Endothelial cell of coronary artery (primary cell): ENCODE measurements around the gene CHRNB4. TPM values are rescaled to one million over a fixed set of nuclear protein-coding genes. Genes with fewer than 3 reads are reported as not detected.

Experiments used
- total RNA-seq: library from RNA; depleted of rRNA; stranded (reverse); fragments of >200 nt; gene quantifications from 2 replicates; pipeline ENCODE4 v1.2.3, GENCODE V29; 2014

The CHRNB4 gene
- not detected in 2 replicates for total RNA-seq

DNA sequence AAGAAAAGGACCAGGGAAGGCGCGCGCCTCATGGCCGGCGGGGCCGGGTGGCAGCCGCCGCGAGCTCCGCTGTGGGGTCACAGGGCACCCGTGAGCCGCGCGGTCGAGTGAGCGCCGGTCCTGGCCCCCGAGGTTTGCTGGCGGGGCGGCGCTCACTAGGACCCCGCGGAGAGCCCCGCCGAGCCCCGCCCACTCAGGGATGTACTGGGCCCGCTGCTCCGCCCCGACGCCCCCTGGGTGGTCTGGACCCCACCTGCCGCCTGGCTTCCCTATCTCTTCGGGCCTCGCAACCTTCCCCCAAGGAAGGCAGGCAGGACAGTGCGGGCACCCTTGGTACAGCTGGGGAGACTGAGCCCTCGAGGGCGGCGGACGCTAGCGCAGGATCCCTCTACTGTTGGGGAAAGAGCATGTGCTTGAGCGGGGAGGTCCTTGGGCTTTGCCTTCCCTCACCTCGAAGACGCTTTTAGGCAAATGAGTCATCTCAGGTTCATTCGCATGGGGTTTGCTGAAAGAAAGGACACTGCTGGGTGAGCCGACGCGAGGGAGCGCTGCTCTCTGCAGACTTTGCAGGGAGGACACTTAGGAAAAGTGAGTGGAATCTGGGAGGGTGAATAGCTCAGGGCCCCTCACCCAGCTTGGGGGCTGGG lies at the start of gene CHRNB4:
TSS of gene CHRNB4 (minus strand) at position 109 of the 647 bp plus-strand sequence. CDS start at position 32, 77 bp downstream.

DNA sequence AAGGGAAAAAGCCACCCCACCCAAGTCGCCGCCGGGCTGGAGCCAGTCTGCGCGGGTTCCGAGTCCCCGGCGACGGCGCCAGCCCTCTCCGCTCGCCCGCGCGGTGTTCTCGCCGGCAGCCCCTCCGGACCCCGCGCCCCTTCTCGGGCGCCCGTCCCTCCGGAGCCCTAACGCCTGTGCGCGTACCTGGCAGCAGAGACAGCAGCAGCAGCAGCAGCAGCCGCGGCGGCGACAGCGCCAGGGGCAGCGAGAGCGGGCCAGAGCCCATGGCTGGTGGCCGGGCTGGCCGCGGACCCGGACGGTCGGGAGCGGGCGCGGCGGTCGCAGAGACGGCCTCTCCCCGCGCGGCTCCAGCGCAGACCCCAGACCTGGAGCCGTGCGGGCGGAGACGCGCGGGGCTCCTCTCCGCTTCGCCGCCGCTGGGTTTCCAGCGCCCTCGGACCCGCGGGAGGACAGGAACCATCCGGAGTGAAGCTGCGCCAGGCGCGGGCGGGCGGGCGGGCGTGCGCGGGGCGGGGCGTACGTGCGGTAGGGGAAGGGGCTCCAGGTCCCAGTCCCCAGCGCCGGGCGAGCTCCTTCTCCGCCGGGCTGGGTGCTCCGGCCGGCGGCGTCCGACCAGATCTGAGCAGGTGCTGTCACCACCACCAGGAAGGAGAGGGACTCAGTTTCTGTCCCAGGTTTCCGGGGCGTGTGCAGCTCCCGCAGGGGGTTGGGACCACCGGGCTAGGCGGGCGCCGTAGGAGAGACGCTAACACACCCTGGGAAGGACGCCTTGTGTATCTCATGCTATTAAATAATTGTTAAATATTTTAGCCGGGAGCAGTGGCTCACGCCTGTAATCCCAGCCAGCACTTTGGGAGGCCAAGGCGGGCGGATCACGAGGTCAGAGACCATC lies 20.2 kb downstream of the CHRNB4 start, which contains the start of gene CHRNA3:
TSS of gene CHRNA3 (minus strand) at position 470 of the 895 bp plus-strand sequence. CDS start at position 268, 202 bp downstream.

Other genes with a start within 250 kb of the CHRNB4 start
- 29.9 and 39.0 TPM in 2 replicates for gene IREB2, start 203.0 kb downstream of the CHRNB4 start, total RNA-seq
- gene HYKK, start 133.6 kb downstream of the CHRNB4 start, total RNA-seq: 0.72 and 0.94 TPM in 2 replicates
- 158 and 227 TPM in 2 replicates for gene PSMA4, start 100.8 kb downstream of the CHRNB4 start, total RNA-seq
- 2.6 and 4.4 TPM in 2 replicates for gene CHRNA5, start 75.7 kb downstream of the CHRNB4 start, total RNA-seq
- not detected in 2 replicates for gene CHRNA3, start 20.2 kb downstream of the CHRNB4 start, total RNA-seq
- 10.7 and 22.8 TPM in 2 replicates for gene ADAMTS7, start 170.3 kb upstream of the CHRNB4 start, total RNA-seq
- gene MORF4L1, start 231.7 kb upstream of the CHRNB4 start, total RNA-seq: 280 and 326 TPM in 2 replicates